C4-2B (cell line): Measurements from ENCODE around the gene HOXC13.

Source experiments
- CTCF ChIP-seq: fragments of 450-650 bp; conservative IDR thresholded peaks from 2 replicates; pipeline ENCODE4 v1.5.1; 2017; ENCODE audit warnings: mild to moderate bottlenecking
- ZFX ChIP-seq: fragments of 450-650 bp; IDR thresholded peaks from 2 replicates; pipeline ENCODE4 v1.6.1; 2017

GRCh38 chr12:53955776-53956250 lies 17.2 kb downstream of the HOXC13 start:
- TF ChIP-seq CTCF (no peak), ZFX (no peak)
